H1 (cell line): ENCODE results near the gene FBXW8. TPM values are rescaled to one million over a fixed set of nuclear protein-coding genes. Genes with fewer than 3 reads are reported as not detected.

Source experiments
- RAD21 ChIP-seq, 2 experiments: IDR thresholded peaks in 1 of 2; conservative IDR thresholded peaks in 1 of 2; 2 replicates each; pipeline ENCODE4 v1.6.1; 2011; ENCODE audit warnings: low read depth in 2 of 2, low read length in 2 of 2, improper control_type of control experiment in 1 of 2, inconsistent platforms in 1 of 2, mild to moderate bottlenecking in 1 of 2, moderate library complexity in 1 of 2
- SIRT6 ChIP-seq: IDR thresholded peaks from one replicate; pipeline ENCODE4 v1.7.1; 2012; ENCODE audit warnings: low read length, inconsistent platforms
- polyA plus RNA-seq, 7 experiments: library from polyadenylated mRNA; depleted of rRNA in 3 of 7; stranded (reverse) in 5 of 7; unstranded in 2 of 7; fragments of >200 nt in 5 of 7; fragments of 200-250 nt in 2 of 7; gene quantifications; 1 replicate in 5 of 7; 2 replicates in 1 of 7; 4 replicates in 1 of 7; pipeline versions ENCODE4 v1.2.1 to v1.2.3, GENCODE V29; 2011 to 2013; ENCODE audit warnings: missing spikeins in 2 of 7, mixed read lengths in 2 of 7
- total RNA-seq: library from RNA; stranded (reverse); fragmentation: NEBNext Ultra II Directional; extraction: Animal tissue kit (Norgen Biotek cat#: 25700); gene quantifications from 2 replicates; pipeline ENCODE4 v1.2.1, GENCODE V29; 2021
- TF ChIP-seq, protein P1 (sequence below): IDR thresholded peaks from 2 replicates; pipeline ENCODE4 v1.6.1; 2012; ENCODE audit warnings: low read length, inconsistent platforms

FBXW8 gene
- total and polyA plus RNA-seq, 2 of the 8 experiments (the other 6 are each of a cell fraction or from before 2014, with no cell fraction given): 15.8 to 16.0 TPM

DNA sequence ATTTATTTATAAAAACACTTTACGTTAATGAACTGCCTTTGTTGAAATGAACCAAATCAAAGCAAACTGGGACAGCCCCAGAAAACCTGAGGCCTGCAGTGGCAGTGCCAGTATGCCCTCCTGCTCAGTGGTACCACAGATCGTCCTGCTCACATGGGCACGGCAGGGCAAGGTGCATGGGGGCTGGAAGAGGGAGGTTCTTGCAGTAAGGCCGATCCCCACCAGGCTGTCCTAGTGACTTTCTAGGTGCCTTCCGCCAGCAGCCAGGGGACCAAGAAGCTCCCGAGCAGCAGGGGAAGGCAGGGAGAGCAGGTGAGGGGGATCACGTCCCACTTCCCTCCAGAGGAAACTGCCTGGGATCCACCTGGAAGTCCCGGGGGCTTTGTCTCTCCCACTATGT, 124.5 kb downstream of the FBXW8 start (continued):
- TF ChIP-seq, protein P1, sequence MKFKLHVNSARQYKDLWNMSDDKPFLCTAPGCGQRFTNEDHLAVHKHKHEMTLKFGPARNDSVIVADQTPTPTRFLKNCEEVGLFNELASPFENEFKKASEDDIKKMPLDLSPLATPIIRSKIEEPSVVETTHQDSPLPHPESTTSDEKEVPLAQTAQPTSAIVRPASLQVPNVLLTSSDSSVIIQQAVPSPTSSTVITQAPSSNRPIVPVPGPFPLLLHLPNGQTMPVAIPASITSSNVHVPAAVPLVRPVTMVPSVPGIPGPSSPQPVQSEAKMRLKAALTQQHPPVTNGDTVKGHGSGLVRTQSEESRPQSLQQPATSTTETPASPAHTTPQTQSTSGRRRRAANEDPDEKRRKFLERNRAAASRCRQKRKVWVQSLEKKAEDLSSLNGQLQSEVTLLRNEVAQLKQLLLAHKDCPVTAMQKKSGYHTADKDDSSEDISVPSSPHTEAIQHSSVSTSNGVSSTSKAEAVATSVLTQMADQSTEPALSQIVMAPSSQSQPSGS: no peak
- TF ChIP-seq RAD21 (IDR thresholded peaks at IDR 0.05 in 1 of 2, conservative IDR thresholded peaks at IDR 0.05 in 1 of 2; ENCODE audit: low read depth in 2 of 2, low read length in 2 of 2) (peak in 1 of 2 experiments; percentile 37; a peak in 1 of 4 replicates), SIRT6 (no peak)
